HCT116 (cell line): ENCODE results near the gene MRPL42. TPM values are rescaled to one million over a fixed set of nuclear protein-coding genes. Genes with fewer than 3 reads are reported as not detected.

Experiments
- ATAC-seq: fragments of 200-7000 bp; cut with Tn5 transposase; 2 replicates; pipeline ENCODE4 v1.9.1; 2020; ENCODE audit warnings: mild to moderate bottlenecking, moderate library complexity
- BruUV-seq: library from RNA; stranded (reverse); fragments of 400-500 nt; replicated peaks from 2 replicates; lab custom pipeline; 2021; lab: Mats Ljungman, UMichigan
- CTCF ChIA-PET: fragments of 300-600 bp; sonication (Branson Sonifier 250); formaldehyde crosslinking; loops from one replicate; lab custom pipeline; 2021; ENCODE audit warnings: antibody characterized with exemption; lab: Charles Lee
- POLR2A ChIA-PET: fragments of 300-600, 350-600 bp; sonication (Branson Sonifier 250); formaldehyde crosslinking; loops from one replicate; lab custom pipeline; 2021; ENCODE audit warnings: antibody characterized with exemption; lab: Charles Lee
- RAD21 ChIA-PET, 2 experiments: fragments of 300-600 bp; sonication (Branson Sonifier 250); formaldehyde crosslinking; loops; one replicate each; lab custom pipeline; 2023; ENCODE audit warnings: low total read pairs in 2 of 2; ENCODE audit not compliant: uncharacterized antibody in 2 of 2, unreplicated experiment in 2 of 2, low non-redundant PET in 1 of 2; lab: Charles Lee
- DNase-seq: peaks from one replicate; pipeline ENCODE4 v3.0.0-alpha.2; 2010; ENCODE audit warnings: low read depth, low spot score
- H2AFZ ChIP-seq: fragments of 200-600 bp; shearing (Covaris generic), sonication (generic); 2 replicates; pipeline ENCODE4 v1.6.1; 2017; ENCODE audit warnings: low read depth, mixed run types, mixed read lengths, antibody characterized with exemption, low read length; ENCODE audit not compliant: poor library complexity, severe bottlenecking
- H3K27ac ChIP-seq: 2 replicates; pipeline ENCODE4 v1.5.1; 2012; ENCODE audit warnings: low read depth, low read length
- H3K27me3 ChIP-seq: fragments of 200-600 bp; sonication (generic); 2 replicates; pipeline ENCODE4 v1.6.1; 2016; ENCODE audit warnings: mixed run types, low read length, mixed read lengths; ENCODE audit not compliant: insufficient read depth
- H3K36me3 ChIP-seq, 2 experiments: fragments of 200-500 bp in 1 of 2; fragments of 200-600 bp in 1 of 2; sonication (Bioruptor generic) in 1 of 2; sonication (generic) in 1 of 2; 2 replicates each; pipeline versions ENCODE4 v1.5.1 to v1.6.1; 2014 to 2016; ENCODE audit warnings: low read length in 2 of 2, inconsistent platforms in 1 of 2, mixed read lengths in 1 of 2, mixed run types in 1 of 2; ENCODE audit not compliant: insufficient read depth in 2 of 2, control insufficient read depth in 1 of 2
- H3K4me1 ChIP-seq, 2 experiments: fragments of 200-600 bp in 1 of 2; sonication (generic) in 1 of 2; 2 replicates each; pipeline versions ENCODE4 v1.5.1 to v1.6.1; 2012 to 2017; ENCODE audit warnings: low read length in 2 of 2, inconsistent platforms in 1 of 2, mild to moderate bottlenecking in 1 of 2, mixed read lengths in 1 of 2, mixed run types in 1 of 2, moderate library complexity in 1 of 2; ENCODE audit not compliant: insufficient read depth in 2 of 2, control insufficient read depth in 1 of 2
- H3K4me2 ChIP-seq: fragments of 200-600 bp; sonication (generic); 2 replicates; pipeline ENCODE4 v1.6.1; 2017; ENCODE audit warnings: mixed run types, low read length, mixed read lengths
- H3K4me3 ChIP-seq, 2 experiments: fragments of 200-600 bp in 1 of 2; sonication (generic) in 1 of 2; replicated peaks in 1 of 2; 2 replicates each; pipeline ENCODE4 v1.5.1; 2011 to 2016; ENCODE audit warnings: low read length in 2 of 2, control low read depth in 1 of 2, low read depth in 1 of 2, mild to moderate bottlenecking in 1 of 2, mixed read lengths in 1 of 2, mixed run types in 1 of 2
- H3K79me2 ChIP-seq: fragments of 200-600 bp; sonication (generic); 2 replicates; pipeline ENCODE4 v1.6.1; 2017; ENCODE audit warnings: mild to moderate bottlenecking, mixed run types, low read length, moderate library complexity, mixed read lengths; ENCODE audit not compliant: insufficient read depth
- H3K9ac ChIP-seq: fragments of 200-600 bp; sonication (generic); 2 replicates; pipeline ENCODE4 v1.6.1; 2016; ENCODE audit warnings: low read length, mixed read lengths
- H3K9me2 ChIP-seq: fragments of 200-600 bp; sonication (generic), shearing (Covaris generic); 2 replicates; pipeline ENCODE4 v1.6.1; 2017; ENCODE audit warnings: mixed run types, mild to moderate bottlenecking, moderate library complexity; ENCODE audit not compliant: insufficient read depth
- H3K9me3 ChIP-seq, 2 experiments: fragments of 200-500 bp in 1 of 2; fragments of 200-600 bp in 1 of 2; sonication (Bioruptor generic) in 1 of 2; sonication (generic) in 1 of 2; 2 replicates each; pipeline ENCODE4 v1.6.1; 2014 to 2017; ENCODE audit warnings: low read length in 2 of 2, mixed read lengths in 2 of 2, inconsistent platforms in 1 of 2, low read depth in 1 of 2, mild to moderate bottlenecking in 1 of 2, mixed run types in 1 of 2, moderate library complexity in 1 of 2; ENCODE audit not compliant: control insufficient read depth in 1 of 2, insufficient read depth in 1 of 2
- H4K20me1 ChIP-seq: fragments of 200-600 bp; sonication (generic), shearing (Covaris generic); 2 replicates; pipeline ENCODE4 v1.6.1; 2017; ENCODE audit warnings: mixed run types, mild to moderate bottlenecking, moderate library complexity; ENCODE audit not compliant: insufficient read depth
- CBX3 ChIP-seq: IDR thresholded peaks from 2 replicates; pipeline ENCODE4 v1.6.1; 2012; ENCODE audit warnings: low read depth
- CEBPB ChIP-seq: IDR thresholded peaks from 2 replicates; pipeline ENCODE4 v1.6.1; 2012; ENCODE audit warnings: low read depth
- EGR1 ChIP-seq: IDR thresholded peaks from 2 replicates; pipeline ENCODE4 v1.6.1; 2012; ENCODE audit warnings: low read depth
- EZH2phosphoT487 ChIP-seq: fragments of 200-600 bp; IDR thresholded peaks from 2 replicates; pipeline ENCODE4 v1.6.1; 2018; ENCODE audit warnings: antibody characterized with exemption, borderline replicate concordance
- FOSL1 ChIP-seq: IDR thresholded peaks from 2 replicates; pipeline ENCODE4 v1.6.1; 2012; ENCODE audit warnings: low read depth
- JUND ChIP-seq: IDR thresholded peaks from 2 replicates; pipeline ENCODE4 v1.6.1; 2012
- POLR2A ChIP-seq: IDR thresholded peaks from 2 replicates; pipeline ENCODE4 v1.7.0; 2011; ENCODE audit warnings: borderline replicate concordance; ENCODE audit not compliant: insufficient read depth, insufficient read length; ENCODE audit errors: extremely low read depth
- POLR2AphosphoS5 ChIP-seq: IDR thresholded peaks from 2 replicates; pipeline ENCODE4 v1.6.1; 2011; ENCODE audit warnings: mild to moderate bottlenecking, low read depth, low read length, moderate library complexity
- RAD21 ChIP-seq: IDR thresholded peaks from 2 replicates; pipeline ENCODE4 v1.6.1; 2012; ENCODE audit warnings: low read depth, mild to moderate bottlenecking
- SIN3A ChIP-seq: IDR thresholded peaks from 2 replicates; pipeline ENCODE4 v1.6.1; 2012; ENCODE audit warnings: low read depth
- SP1 ChIP-seq: IDR thresholded peaks from 2 replicates; pipeline ENCODE4 v1.6.1; 2012; ENCODE audit warnings: low read depth
- SRF ChIP-seq: IDR thresholded peaks from 2 replicates; pipeline ENCODE4 v1.6.1; 2012; ENCODE audit warnings: low read depth
- TCF7L2 ChIP-seq: IDR thresholded peaks from 2 replicates; pipeline ENCODE4 v1.7.0; 2011; ENCODE audit warnings: borderline replicate concordance, inconsistent platforms; ENCODE audit not compliant: insufficient read depth, insufficient read length; ENCODE audit errors: extremely low read depth
- YY1 ChIP-seq: IDR thresholded peaks from 2 replicates; pipeline ENCODE4 v1.6.1; 2011; ENCODE audit warnings: low read length, low read depth, moderate library complexity, mild to moderate bottlenecking; ENCODE audit not compliant: insufficient replicate concordance; ENCODE audit errors: extremely low read depth
- ZFX ChIP-seq: fragments of 450-650 bp; IDR thresholded peaks from 2 replicates; pipeline ENCODE4 v1.6.1; 2017
- ZNF274 ChIP-seq: fragments of 200-500 bp; sonication (Bioruptor generic); IDR thresholded peaks from 2 replicates; pipeline ENCODE4 v1.6.1; 2014; ENCODE audit warnings: mild to moderate bottlenecking, low read depth, low read length, inconsistent platforms
- intact Hi-C: fragments of 100-400 bp; cut with micrococcal nuclease; formaldehyde crosslinking; loops from 2 replicates; pipeline ENCODE4 v1.10.0; 2022
- total RNA-seq: library from RNA; stranded (reverse); gene quantifications from one replicate; pipeline ENCODE4 v1.2.1, GENCODE V29; 2021; ENCODE audit not compliant: unreplicated experiment
- TF ChIP-seq, protein P1 (sequence below): IDR thresholded peaks from 2 replicates; pipeline ENCODE4 v1.6.1; 2012
- TF ChIP-seq, protein P2 (sequence below): IDR thresholded peaks from 2 replicates; pipeline ENCODE4 v1.6.1; 2011; ENCODE audit warnings: mild to moderate bottlenecking, low read length, moderate library complexity; ENCODE audit not compliant: insufficient replicate concordance; ENCODE audit errors: extremely low read depth
- TF ChIP-seq, protein P3 (sequence below): IDR thresholded peaks from 2 replicates; pipeline ENCODE4 v1.6.1; 2012; ENCODE audit warnings: low read depth
- TF ChIP-seq, protein P4 (sequence below): IDR thresholded peaks from 2 replicates; pipeline ENCODE4 v1.6.1; 2012

The MRPL42 gene
- total RNA-seq, 1 experiment from 2014 or later: 120 TPM

DNA sequence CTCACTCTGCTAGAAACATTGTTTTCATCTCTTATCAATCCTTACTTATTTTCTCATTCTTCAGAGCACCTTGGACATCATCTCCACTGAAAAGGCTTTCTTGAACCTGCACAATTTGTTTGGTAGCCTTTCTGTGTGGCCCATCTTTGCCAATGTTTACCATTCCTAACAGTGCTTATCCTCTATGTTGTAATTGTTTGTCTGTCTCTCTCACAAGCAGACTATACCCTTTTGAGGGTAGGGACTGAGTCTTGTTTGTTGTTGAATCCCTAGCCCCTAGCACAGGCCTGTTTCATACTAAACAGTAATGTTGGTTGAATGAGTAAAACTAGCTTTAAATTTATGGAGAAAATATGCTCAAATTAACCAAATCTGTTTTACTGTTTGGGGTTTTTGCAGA lies 9.2 kb downstream of the MRPL42 start:
- no peak overlapping the region for H3K27ac ChIP-seq
- RAD21 ChIA-PET: no interaction called here
- BruUV-seq: no TSS peak
- no peak overlapping the region for H3K4me2 ChIP-seq
- H3K36me3 ChIP-seq: peaks cover 34 to 55% of the 10 kb centered on the region in 2 experiments; a peak in 3 of 4 replicates
- no peaks in the 10 kb centered on the region for H4K20me1 ChIP-seq
- no peaks in the 10 kb centered on the region for H3K4me1 ChIP-seq
- DNase-seq: no peak
- CTCF ChIA-PET: interaction anchor here (0.9 kb wide), 1 partner anchor 599 kb away, joined by 3 read pairs; no protein-coding TSS in a partner anchor
- H3K9ac ChIP-seq: no peak overlapping the region
- peaks cover 58% of the 10 kb centered on the region for H3K79me2 ChIP-seq
- H3K9me3 ChIP-seq: no peaks in the 10 kb centered on the region
- no peaks in the 10 kb centered on the region for H3K9me2 ChIP-seq
- no peak for ATAC-seq
- intact Hi-C loops: no loop called here
- H3K4me3 ChIP-seq: no peak overlapping the region
- POLR2A ChIA-PET: no interaction called here
- no peak overlapping the region for H2AFZ ChIP-seq
- TF ChIP-seq SRF (no peak), POLR2A (no peak), RAD21 (no peak), YY1 (no peak), EGR1 (no peak), ZFX (no peak), CEBPB (no peak), SIN3A (no peak), SP1 (no peak), TCF7L2 (no peak), FOSL1 (no peak), POLR2AphosphoS5 (no peak), EZH2phosphoT487 (no peak), ZNF274 (no peak), JUND (no peak), CBX3 (no peak)
- TF ChIP-seq, protein P1, sequence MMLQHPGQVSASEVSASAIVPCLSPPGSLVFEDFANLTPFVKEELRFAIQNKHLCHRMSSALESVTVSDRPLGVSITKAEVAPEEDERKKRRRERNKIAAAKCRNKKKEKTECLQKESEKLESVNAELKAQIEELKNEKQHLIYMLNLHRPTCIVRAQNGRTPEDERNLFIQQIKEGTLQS: no peak
- TF ChIP-seq, protein P2, sequence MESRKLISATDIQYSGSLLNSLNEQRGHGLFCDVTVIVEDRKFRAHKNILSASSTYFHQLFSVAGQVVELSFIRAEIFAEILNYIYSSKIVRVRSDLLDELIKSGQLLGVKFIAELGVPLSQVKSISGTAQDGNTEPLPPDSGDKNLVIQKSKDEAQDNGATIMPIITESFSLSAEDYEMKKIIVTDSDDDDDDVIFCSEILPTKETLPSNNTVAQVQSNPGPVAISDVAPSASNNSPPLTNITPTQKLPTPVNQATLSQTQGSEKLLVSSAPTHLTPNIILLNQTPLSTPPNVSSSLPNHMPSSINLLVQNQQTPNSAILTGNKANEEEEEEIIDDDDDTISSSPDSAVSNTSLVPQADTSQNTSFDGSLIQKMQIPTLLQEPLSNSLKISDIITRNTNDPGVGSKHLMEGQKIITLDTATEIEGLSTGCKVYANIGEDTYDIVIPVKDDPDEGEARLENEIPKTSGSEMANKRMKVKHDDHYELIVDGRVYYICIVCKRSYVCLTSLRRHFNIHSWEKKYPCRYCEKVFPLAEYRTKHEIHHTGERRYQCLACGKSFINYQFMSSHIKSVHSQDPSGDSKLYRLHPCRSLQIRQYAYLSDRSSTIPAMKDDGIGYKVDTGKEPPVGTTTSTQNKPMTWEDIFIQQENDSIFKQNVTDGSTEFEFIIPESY: no peak
- TF ChIP-seq, protein P3, sequence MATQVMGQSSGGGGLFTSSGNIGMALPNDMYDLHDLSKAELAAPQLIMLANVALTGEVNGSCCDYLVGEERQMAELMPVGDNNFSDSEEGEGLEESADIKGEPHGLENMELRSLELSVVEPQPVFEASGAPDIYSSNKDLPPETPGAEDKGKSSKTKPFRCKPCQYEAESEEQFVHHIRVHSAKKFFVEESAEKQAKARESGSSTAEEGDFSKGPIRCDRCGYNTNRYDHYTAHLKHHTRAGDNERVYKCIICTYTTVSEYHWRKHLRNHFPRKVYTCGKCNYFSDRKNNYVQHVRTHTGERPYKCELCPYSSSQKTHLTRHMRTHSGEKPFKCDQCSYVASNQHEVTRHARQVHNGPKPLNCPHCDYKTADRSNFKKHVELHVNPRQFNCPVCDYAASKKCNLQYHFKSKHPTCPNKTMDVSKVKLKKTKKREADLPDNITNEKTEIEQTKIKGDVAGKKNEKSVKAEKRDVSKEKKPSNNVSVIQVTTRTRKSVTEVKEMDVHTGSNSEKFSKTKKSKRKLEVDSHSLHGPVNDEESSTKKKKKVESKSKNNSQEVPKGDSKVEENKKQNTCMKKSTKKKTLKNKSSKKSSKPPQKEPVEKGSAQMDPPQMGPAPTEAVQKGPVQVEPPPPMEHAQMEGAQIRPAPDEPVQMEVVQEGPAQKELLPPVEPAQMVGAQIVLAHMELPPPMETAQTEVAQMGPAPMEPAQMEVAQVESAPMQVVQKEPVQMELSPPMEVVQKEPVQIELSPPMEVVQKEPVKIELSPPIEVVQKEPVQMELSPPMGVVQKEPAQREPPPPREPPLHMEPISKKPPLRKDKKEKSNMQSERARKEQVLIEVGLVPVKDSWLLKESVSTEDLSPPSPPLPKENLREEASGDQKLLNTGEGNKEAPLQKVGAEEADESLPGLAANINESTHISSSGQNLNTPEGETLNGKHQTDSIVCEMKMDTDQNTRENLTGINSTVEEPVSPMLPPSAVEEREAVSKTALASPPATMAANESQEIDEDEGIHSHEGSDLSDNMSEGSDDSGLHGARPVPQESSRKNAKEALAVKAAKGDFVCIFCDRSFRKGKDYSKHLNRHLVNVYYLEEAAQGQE: no peak
- TF ChIP-seq, protein P4, sequence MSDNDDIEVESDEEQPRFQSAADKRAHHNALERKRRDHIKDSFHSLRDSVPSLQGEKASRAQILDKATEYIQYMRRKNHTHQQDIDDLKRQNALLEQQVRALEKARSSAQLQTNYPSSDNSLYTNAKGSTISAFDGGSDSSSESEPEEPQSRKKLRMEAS: no peak
- TF ChIP-seq, all 23 proteins: peak for 0
- H3K27me3 ChIP-seq: no peaks in the 10 kb centered on the region
